Osteocyte (in vitro differentiated cells): ENCODE data around the gene DEPDC1. TPM values are rescaled to one million over a fixed set of nuclear protein-coding genes. Genes with fewer than 3 reads are reported as not detected.

Source experiments
- DNase-seq: peaks from one replicate; pipeline ENCODE4 v3.0.0; 2021; ENCODE audit warnings: mixed read lengths; ENCODE audit not compliant: unreplicated experiment; ENCODE audit errors: extremely low spot score
- H3K27ac Mint-ChIP-seq: one replicate; pipeline ENCODE4 v1.8.0; 2021; ENCODE audit warnings: mild to moderate bottlenecking, mixed read lengths; ENCODE audit not compliant: unreplicated experiment
- H3K27me3 Mint-ChIP-seq: one replicate; pipeline ENCODE4 v1.8.0; 2021; ENCODE audit warnings: mixed read lengths; ENCODE audit not compliant: unreplicated experiment
- H3K36me3 Mint-ChIP-seq: one replicate; pipeline ENCODE4 v1.8.0; 2021; ENCODE audit warnings: mixed read lengths; ENCODE audit not compliant: unreplicated experiment
- H3K4me1 Mint-ChIP-seq: one replicate; pipeline ENCODE4 v1.8.0; 2021; ENCODE audit warnings: mixed read lengths; ENCODE audit not compliant: unreplicated experiment
- H3K4me3 Mint-ChIP-seq: one replicate; pipeline ENCODE4 v1.8.0; 2021; ENCODE audit warnings: mild to moderate bottlenecking, moderate library complexity, mixed read lengths; ENCODE audit not compliant: unreplicated experiment
- H3K9me3 Mint-ChIP-seq: one replicate; pipeline ENCODE4 v1.8.0; 2021; ENCODE audit warnings: mixed read lengths; ENCODE audit not compliant: unreplicated experiment
- total RNA-seq: library from RNA; stranded (reverse); gene quantifications from 2 replicates; pipeline ENCODE4 v1.2.1, GENCODE V29; 2021
- TF ChIP-seq, protein P1 (sequence below): fragments of 200-600 bp; sonication (generic); IDR thresholded peaks from 2 replicates; pipeline ENCODE4 v1.5.0; 2021; ENCODE audit warnings: antibody characterized with exemption, mild to moderate bottlenecking, moderate library complexity

Gene DEPDC1
- total RNA-seq, 1 donor from 2014 or later, result 4.9 TPM

DNA sequence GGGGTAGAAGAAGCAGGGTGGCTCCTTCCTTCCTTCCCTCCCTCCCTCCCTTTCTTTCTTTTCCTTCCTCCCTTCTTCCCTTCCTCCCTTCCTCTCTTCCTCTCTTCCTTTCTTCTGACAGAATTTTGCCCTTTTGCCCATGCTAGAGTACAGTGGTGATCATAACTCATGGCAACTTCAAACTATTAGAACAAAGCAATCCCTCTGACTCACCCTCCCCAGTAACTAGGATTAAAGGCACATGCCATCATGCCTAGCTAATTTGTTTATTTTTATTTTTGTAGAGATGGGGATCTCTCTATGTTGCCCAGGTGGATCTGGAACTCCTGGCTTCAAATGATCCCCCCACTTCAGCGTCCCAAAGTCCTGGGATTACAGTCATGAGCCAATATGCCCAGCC lies 37.1 kb downstream of the DEPDC1 start:
- no peaks in the 10 kb centered on the region for H3K36me3 Mint-ChIP-seq
- peaks cover 2% of the 10 kb centered on the region for H3K4me1 Mint-ChIP-seq
- peaks cover 9% of the 10 kb centered on the region for H3K9me3 Mint-ChIP-seq
- H3K4me3 Mint-ChIP-seq, result no peak overlapping the region
- H3K27ac Mint-ChIP-seq, result no peak overlapping the region
- no peak for DNase-seq
- TF ChIP-seq, protein P1, sequence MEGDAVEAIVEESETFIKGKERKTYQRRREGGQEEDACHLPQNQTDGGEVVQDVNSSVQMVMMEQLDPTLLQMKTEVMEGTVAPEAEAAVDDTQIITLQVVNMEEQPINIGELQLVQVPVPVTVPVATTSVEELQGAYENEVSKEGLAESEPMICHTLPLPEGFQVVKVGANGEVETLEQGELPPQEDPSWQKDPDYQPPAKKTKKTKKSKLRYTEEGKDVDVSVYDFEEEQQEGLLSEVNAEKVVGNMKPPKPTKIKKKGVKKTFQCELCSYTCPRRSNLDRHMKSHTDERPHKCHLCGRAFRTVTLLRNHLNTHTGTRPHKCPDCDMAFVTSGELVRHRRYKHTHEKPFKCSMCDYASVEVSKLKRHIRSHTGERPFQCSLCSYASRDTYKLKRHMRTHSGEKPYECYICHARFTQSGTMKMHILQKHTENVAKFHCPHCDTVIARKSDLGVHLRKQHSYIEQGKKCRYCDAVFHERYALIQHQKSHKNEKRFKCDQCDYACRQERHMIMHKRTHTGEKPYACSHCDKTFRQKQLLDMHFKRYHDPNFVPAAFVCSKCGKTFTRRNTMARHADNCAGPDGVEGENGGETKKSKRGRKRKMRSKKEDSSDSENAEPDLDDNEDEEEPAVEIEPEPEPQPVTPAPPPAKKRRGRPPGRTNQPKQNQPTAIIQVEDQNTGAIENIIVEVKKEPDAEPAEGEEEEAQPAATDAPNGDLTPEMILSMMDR, result no peak
- H3K27me3 Mint-ChIP-seq, result peaks cover 12% of the 10 kb centered on the region

- peaks cover 9% of the 10 kb centered on the region for H3K9me3 Mint-ChIP-seq
- H3K27ac Mint-ChIP-seq, result no peak overlapping the region
- H3K4me1 Mint-ChIP-seq, result no peaks in the 10 kb centered on the region
- peaks cover 12% of the 10 kb centered on the region for H3K27me3 Mint-ChIP-seq
- no peak for DNase-seq
- TF ChIP-seq, protein P1, result no peak
- no peak overlapping the region for H3K4me3 Mint-ChIP-seq
- no peaks in the 10 kb centered on the region for H3K36me3 Mint-ChIP-seq
Observed at GRCh38 chr1:68459091-68459490, 37.8 kb downstream of the DEPDC1 start.

DNA sequence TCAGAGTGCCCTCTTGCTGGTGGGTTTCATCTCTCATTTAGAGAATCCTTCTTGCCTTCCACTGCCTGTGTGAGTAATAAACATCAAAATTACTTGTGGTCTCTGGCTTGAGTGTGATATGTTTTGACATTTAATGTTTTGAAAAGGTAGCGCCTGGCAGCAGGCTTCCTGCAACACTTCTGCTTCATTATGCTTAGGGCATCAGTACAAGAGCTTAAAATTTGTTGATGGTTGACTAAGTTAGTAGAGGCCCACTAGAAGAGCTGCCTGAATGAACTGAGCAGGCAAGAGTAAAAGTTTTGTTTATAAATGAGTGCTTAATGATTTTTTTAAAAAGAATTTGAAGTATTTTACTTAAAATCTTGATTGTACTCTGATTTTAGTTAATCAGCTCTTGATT lies 40.7 kb downstream of the DEPDC1 start:
- Mint-ChIP-seq H3K27me3 (peaks cover 12% of the 10 kb centered on the region), H3K36me3 (no peaks in the 10 kb centered on the region), H3K4me3 (no peak overlapping the region), H3K4me1 (peaks cover 12% of the 10 kb centered on the region), H3K27ac (no peak overlapping the region), H3K9me3 (no peaks in the 10 kb centered on the region)
- no peak for DNase-seq
- TF ChIP-seq, protein P1, result no peak

DNA sequence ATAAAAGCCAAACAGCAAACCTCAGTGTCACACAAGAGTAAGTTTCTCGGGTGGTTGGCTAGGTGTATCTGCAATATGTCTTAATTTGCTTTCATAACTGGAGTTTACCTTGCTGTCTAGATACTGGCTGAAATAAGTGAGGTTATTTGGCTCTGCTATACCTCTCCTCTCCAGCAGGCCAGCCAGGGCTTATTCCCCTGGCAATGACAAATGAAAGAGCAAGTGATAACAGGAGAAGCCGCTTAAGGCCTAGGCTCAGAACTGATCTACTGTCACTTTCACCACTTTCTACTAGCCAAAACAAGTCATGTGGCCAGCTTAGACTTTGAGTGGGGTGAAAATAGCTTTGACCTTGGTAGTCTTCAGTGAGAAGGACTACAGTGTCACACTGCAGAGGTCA lies 42.3 kb downstream of the DEPDC1 start:
- Mint-ChIP-seq H3K4me1 (peaks cover 12% of the 10 kb centered on the region), H3K36me3 (no peaks in the 10 kb centered on the region), H3K4me3 (no peak overlapping the region), H3K27ac (no peak overlapping the region), H3K27me3 (peaks cover 7% of the 10 kb centered on the region), H3K9me3 (no peaks in the 10 kb centered on the region)
- no peak for DNase-seq
- TF ChIP-seq, protein P1, result no peak

- H3K27ac Mint-ChIP-seq, result no peak overlapping the region
- TF ChIP-seq, protein P1, result no peak
- H3K4me1 Mint-ChIP-seq, result peaks cover 12% of the 10 kb centered on the region
- no peak overlapping the region for H3K4me3 Mint-ChIP-seq
- no peaks in the 10 kb centered on the region for H3K36me3 Mint-ChIP-seq
- H3K27me3 Mint-ChIP-seq, result peaks cover 8% of the 10 kb centered on the region
- DNase-seq, result no peak
- no peaks in the 10 kb centered on the region for H3K9me3 Mint-ChIP-seq
Observed at GRCh38 chr1:68453060-68453670, 43.7 kb downstream of the DEPDC1 start.
